Ascending aorta (tissue), 2 donors: ENCODE data around the gene SCLY. TPM values are rescaled to one million over a fixed set of nuclear protein-coding genes. Genes with fewer than 3 reads are reported as not detected.

Experiments used
- DNase-seq, 2 donors: peaks; one replicate each; pipeline ENCODE4 v3.0.0-alpha.2; 2019; ENCODE audit warnings: low spot score in 2 of 2
- H3K27ac ChIP-seq, 2 donors: fragments of 200-600 bp; sonication (generic); one replicate each; pipeline ENCODE4 v1.5.1; 2016 to 2017; ENCODE audit warnings: mild to moderate bottlenecking in 1 of 2
- H3K27me3 ChIP-seq: fragments of 200-600 bp; sonication (generic); one replicate; pipeline ENCODE4 v1.5.1; 2017
- H3K36me3 ChIP-seq, 2 donors: fragments of 200-600 bp; sonication (generic); one replicate each; pipeline ENCODE4 v1.5.1; 2016
- H3K4me1 ChIP-seq, 2 donors: fragments of 200-600 bp; sonication (generic); one replicate each; pipeline ENCODE4 v1.5.1; 2016 to 2017; ENCODE audit warnings: mild to moderate bottlenecking in 1 of 2
- H3K4me3 ChIP-seq, 2 donors: fragments of 200-600 bp; sonication (generic); one replicate each; pipeline ENCODE4 v1.5.1; 2016 to 2017; ENCODE audit warnings: mild to moderate bottlenecking in 1 of 2
- H3K9me3 ChIP-seq, 2 donors: fragments of 200-600 bp; sonication (generic); one replicate each; pipeline ENCODE4 v1.5.1; 2016
- CTCF ChIP-seq, 3 experiments: fragments of 200-600 bp in 2 of 3; fragments of 450-650 bp in 1 of 3; sonication (generic) in 2 of 3; IDR thresholded peaks; one replicate each; pipeline ENCODE4 v1.5.1; 2016 to 2019; ENCODE audit warnings: antibody characterized with exemption in 3 of 3, mild to moderate bottlenecking in 1 of 3, moderate library complexity in 1 of 3
- intact Hi-C: fragments of 100-400 bp; cut with DNase I; formaldehyde crosslinking; loops from one replicate; pipeline ENCODE4 v1.15.1; 2023
- total RNA-seq: library from RNA; depleted of rRNA; stranded (reverse); fragments of >200 nt; gene quantifications from one replicate; pipeline ENCODE4 v1.1.0, GENCODE V29; 2016

Gene SCLY
- total RNA-seq, 1 donor from 2014 or later, result 87.5 TPM

DNA sequence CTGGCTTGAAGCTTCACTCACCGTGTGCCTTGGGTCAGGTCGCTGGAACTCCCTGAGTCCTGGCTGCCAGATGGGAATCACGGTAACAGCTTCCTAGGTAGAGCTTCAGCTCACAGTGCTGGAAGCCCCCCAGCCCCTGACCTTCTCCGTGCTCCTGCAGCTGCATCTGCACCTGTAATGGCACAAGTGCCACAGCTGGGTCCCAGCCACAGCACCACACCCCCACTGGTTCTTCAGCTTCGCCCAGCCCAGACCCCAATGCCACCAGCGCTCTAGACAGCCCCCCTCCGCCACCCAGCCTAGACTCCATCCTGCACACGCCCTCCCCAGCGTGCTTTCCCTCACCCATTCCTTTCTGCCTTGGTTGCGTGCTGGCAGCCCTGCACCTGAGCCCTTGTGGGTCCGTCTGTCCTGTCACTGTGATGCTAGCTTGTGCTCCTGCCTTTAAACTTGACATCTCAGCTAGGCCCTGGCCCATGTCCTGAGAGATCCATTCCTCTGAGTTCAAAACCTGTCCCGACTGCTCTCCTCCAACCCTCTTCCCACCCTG lies 31.8 kb downstream of the SCLY start:
- no peak for TF ChIP-seq CTCF (IDR thresholded peaks at IDR 0.05)
- H3K9me3 ChIP-seq, result no peaks in the 10 kb centered on the region
- no peaks in the 10 kb centered on the region for H3K4me1 ChIP-seq
- intact Hi-C loops, result no loop called here
- no peaks in the 10 kb centered on the region for H3K36me3 ChIP-seq
- H3K4me3 ChIP-seq, result no peak overlapping the region
- no peak overlapping the region for H3K27ac ChIP-seq
- DNase-seq, result peak in 1 of 2 donors; percentile 55
- H3K27me3 ChIP-seq, result no peaks in the 10 kb centered on the region

GRCh38 chr2:238093181-238094140 lies 32.7 kb downstream of the SCLY start:
- Histone ChIP-seq H3K4me3 (no peak overlapping the region), H3K36me3 (no peaks in the 10 kb centered on the region), H3K9me3 (no peaks in the 10 kb centered on the region), H3K27ac (no peak overlapping the region), H3K4me1 (no peaks in the 10 kb centered on the region), H3K27me3 (no peaks in the 10 kb centered on the region)
- intact Hi-C loops, result no loop called here
- DNase-seq, result peak in 1 of 2 donors; percentile 58
- TF ChIP-seq CTCF (IDR thresholded peaks at IDR 0.05), result no peak

- H3K4me3 ChIP-seq, result no peak overlapping the region
- TF ChIP-seq CTCF (IDR thresholded peaks at IDR 0.05), result no peak
- no peaks in the 10 kb centered on the region for H3K27me3 ChIP-seq
- intact Hi-C loops, result no loop called here
- H3K36me3 ChIP-seq, result no peaks in the 10 kb centered on the region
- no peak for DNase-seq
- no peak overlapping the region for H3K27ac ChIP-seq
- no peaks in the 10 kb centered on the region for H3K4me1 ChIP-seq
- H3K9me3 ChIP-seq, result no peaks in the 10 kb centered on the region
These were observed 33.7 kb downstream of the SCLY start for GRCh38 chr2:238094438-238095022.

DNA sequence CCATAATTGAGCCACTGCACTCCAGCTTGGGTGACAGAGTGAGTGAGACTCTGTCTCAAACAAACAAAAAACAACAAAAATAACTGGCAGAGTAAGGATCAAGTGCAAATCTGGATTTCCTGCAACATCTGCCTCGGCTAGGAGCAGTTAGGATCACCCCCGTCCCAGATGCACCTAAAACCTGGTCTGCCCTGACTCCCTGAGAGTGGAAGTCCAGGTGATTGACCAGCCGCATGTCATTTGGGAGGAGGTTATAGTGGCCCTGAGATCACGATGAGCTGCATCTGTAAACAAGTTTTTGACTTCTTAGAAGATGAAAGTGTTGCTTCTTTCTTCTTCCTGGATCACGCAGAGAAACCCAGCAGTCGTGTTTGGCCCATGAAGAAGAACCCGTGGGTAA lies 34.3 kb downstream of the SCLY start:
- H3K36me3 ChIP-seq, result no peaks in the 10 kb centered on the region
- no peak overlapping the region for H3K4me3 ChIP-seq
- no peak overlapping the region for H3K27ac ChIP-seq
- H3K27me3 ChIP-seq, result no peaks in the 10 kb centered on the region
- no peak for DNase-seq
- no peaks in the 10 kb centered on the region for H3K4me1 ChIP-seq
- intact Hi-C loops, result no loop called here
- H3K9me3 ChIP-seq, result no peaks in the 10 kb centered on the region
- TF ChIP-seq CTCF (IDR thresholded peaks at IDR 0.05), result no peak

GRCh38 chr2:238096311-238097011 lies 35.7 kb downstream of the SCLY start:
- DNase-seq, result no peak
- no peak for TF ChIP-seq CTCF (IDR thresholded peaks at IDR 0.05)
- no peak overlapping the region for H3K4me3 ChIP-seq
- intact Hi-C loops, result no loop called here
- no peaks in the 10 kb centered on the region for H3K9me3 ChIP-seq
- no peak overlapping the region for H3K27ac ChIP-seq
- no peaks in the 10 kb centered on the region for H3K4me1 ChIP-seq
- no peaks in the 10 kb centered on the region for H3K27me3 ChIP-seq
- no peaks in the 10 kb centered on the region for H3K36me3 ChIP-seq
